HFF-Myc (cell line): ENCODE measurements around the gene PACRGL.

ENCODE experiments used
- DNase-seq: peaks from one replicate; pipeline ENCODE4 v3.0.0-alpha.2; 2011; ENCODE audit warnings: low read depth; ENCODE audit errors: extremely low read depth
- H3K4me3 ChIP-seq: replicated peaks from 2 replicates; pipeline ENCODE4 v1.5.1; 2011; ENCODE audit warnings: low read depth, mild to moderate bottlenecking, control low read depth, low read length
- TF ChIP-seq, protein P1 (sequence below): IDR thresholded peaks from 2 replicates; pipeline ENCODE4 v1.5.1; 2012; ENCODE audit warnings: mild to moderate bottlenecking, low read depth, low read length, control low read depth; ENCODE audit errors: missing control alignments

PACRGL gene

GRCh38 chr4:20675786-20676185 lies 24.5 kb upstream of the PACRGL start:
- TF ChIP-seq, protein P1, sequence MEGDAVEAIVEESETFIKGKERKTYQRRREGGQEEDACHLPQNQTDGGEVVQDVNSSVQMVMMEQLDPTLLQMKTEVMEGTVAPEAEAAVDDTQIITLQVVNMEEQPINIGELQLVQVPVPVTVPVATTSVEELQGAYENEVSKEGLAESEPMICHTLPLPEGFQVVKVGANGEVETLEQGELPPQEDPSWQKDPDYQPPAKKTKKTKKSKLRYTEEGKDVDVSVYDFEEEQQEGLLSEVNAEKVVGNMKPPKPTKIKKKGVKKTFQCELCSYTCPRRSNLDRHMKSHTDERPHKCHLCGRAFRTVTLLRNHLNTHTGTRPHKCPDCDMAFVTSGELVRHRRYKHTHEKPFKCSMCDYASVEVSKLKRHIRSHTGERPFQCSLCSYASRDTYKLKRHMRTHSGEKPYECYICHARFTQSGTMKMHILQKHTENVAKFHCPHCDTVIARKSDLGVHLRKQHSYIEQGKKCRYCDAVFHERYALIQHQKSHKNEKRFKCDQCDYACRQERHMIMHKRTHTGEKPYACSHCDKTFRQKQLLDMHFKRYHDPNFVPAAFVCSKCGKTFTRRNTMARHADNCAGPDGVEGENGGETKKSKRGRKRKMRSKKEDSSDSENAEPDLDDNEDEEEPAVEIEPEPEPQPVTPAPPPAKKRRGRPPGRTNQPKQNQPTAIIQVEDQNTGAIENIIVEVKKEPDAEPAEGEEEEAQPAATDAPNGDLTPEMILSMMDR, result no peak
- no peak for DNase-seq
- no peak overlapping the region for H3K4me3 ChIP-seq

GRCh38 chr4:20676501-20677197 lies 23.6 kb upstream of the PACRGL start:
- no peak overlapping the region for H3K4me3 ChIP-seq
- TF ChIP-seq, protein P1, result no peak
- DNase-seq, result no peak

DNA sequence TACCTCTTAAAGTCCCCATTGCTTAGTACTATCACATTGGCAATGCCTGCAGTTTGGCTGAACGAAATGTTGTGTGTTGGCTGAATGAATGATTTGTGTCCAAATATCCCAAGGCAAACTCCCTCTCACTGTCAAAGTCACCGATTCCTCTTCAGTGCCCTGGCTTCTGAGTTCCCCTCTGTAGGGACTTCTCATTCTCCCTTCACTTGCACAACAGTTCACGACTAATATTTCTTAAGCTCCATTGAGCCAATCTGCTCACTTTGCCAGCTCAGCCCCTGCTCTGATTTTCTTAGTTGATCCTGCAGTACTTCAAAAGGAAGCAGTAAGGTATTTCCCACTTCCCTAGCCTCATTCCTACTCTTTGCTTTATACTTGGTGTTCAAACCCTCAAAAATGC lies 21.9 kb upstream of the PACRGL start:
- no peak for DNase-seq
- H3K4me3 ChIP-seq, result no peak overlapping the region
- TF ChIP-seq, protein P1, result no peak

DNA sequence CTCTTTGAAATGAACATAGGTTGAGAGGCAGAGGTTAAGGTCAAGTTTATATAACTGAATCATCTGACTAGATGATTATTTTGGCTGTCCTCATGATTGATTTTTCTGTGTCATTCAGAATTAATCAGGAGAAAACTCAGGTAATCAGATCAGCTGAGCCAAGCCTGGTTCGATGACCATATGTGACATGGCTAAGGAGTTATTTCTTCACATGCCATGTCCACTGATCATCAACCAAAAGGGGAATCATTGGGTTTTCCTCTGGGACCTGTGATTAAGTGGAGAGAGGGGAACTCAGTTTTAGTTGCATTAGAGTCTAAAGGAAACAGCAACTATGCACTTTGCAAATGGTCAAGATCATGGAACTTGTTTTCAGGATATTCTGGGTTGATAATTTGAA lies 20.3 kb upstream of the PACRGL start:
- TF ChIP-seq, protein P1, result no peak
- H3K4me3 ChIP-seq, result no peak overlapping the region
- no peak for DNase-seq

DNA sequence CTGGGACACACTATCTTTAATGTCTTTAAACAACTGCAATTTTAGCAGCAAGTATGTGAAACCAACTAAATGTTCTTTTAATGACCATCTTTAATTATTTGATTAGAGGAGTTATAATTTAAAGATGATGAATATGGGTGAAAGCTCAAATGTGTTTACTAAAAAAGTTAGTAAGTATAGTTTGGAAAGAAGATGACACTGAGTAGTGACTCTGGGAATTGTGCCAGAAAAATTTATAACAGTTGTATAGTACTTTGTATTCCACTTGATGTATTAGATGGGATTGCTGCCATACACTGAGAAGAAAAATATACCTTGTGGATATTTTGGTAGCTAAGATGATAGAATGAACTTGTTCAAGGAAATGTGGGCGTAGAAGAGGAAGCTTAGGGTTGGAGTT lies 19.5 kb upstream of the PACRGL start:
- TF ChIP-seq, protein P1, result no peak
- H3K4me3 ChIP-seq, result no peak overlapping the region

GRCh38 chr4:20681271-20681670 lies 19.0 kb upstream of the PACRGL start:
- TF ChIP-seq, protein P1, result no peak
- no peak overlapping the region for H3K4me3 ChIP-seq
- no peak for DNase-seq

More for the DNA sequence above, 19.5 kb upstream of the PACRGL start:
- DNase-seq, result no peak

GRCh38 chr4:20682853-20683252 lies 17.4 kb upstream of the PACRGL start:
- H3K4me3 ChIP-seq, result no peak overlapping the region
- TF ChIP-seq, protein P1, result no peak
- DNase-seq, result no peak
